ENCODE results near the gene PIAS1.
A peak's percentile ranks its signal among the peaks of the same experiment; 100 is the strongest.

Gene PIAS1

GRCh38 chr15:68015244-68015643 is 38.9 kb upstream of the PIAS1 start:
- H3K4me1 ChIP-seq (ENCODE audit: insufficient read depth, poor library complexity, severe bottlenecking): no peaks in the 10 kb centered on the region
- no peaks in the 10 kb centered on the region for H3K27me3 ChIP-seq (ENCODE audit: insufficient read depth, poor library complexity, severe bottlenecking)
- no peaks in the 10 kb centered on the region for H3K9me3 ChIP-seq (ENCODE audit: severe bottlenecking)
- no peak for TF ChIP-seq CTCF (IDR thresholded peaks at IDR 0.05; ENCODE audit: poor library complexity, severe bottlenecking)
- ATAC-seq (ENCODE audit: low read depth): no peak
- H3K36me3 ChIP-seq (ENCODE audit: low read depth): no peaks in the 10 kb centered on the region
- no peak for DNase-seq (ENCODE audit: low spot score)
- H3K4me3 ChIP-seq (ENCODE audit: severe bottlenecking): no peak overlapping the region
- H3K27ac ChIP-seq (ENCODE audit: poor library complexity, severe bottlenecking): no peak overlapping the region

GRCh38 chr15:68017201-68017600 is 36.9 kb upstream of the PIAS1 start:
- TF ChIP-seq CTCF (IDR thresholded peaks at IDR 0.05; ENCODE audit: poor library complexity, severe bottlenecking): no peak
- DNase-seq (ENCODE audit: low spot score) (no peak), ATAC-seq (ENCODE audit: low read depth) (peak; percentile 48; the same call in 1 of the 3 replicates)
- Histone ChIP-seq H3K27me3 (ENCODE audit: insufficient read depth, poor library complexity, severe bottlenecking) (no peaks in the 10 kb centered on the region), H3K27ac (ENCODE audit: poor library complexity, severe bottlenecking) (no peak overlapping the region), H3K4me3 (ENCODE audit: severe bottlenecking) (no peak overlapping the region), H3K9me3 (ENCODE audit: severe bottlenecking) (no peaks in the 10 kb centered on the region), H3K4me1 (ENCODE audit: insufficient read depth, poor library complexity, severe bottlenecking) (no peaks in the 10 kb centered on the region), H3K36me3 (ENCODE audit: low read depth) (no peaks in the 10 kb centered on the region)

GRCh38 chr15:68018797-68019444 is 35.2 kb upstream of the PIAS1 start:
- no peak for DNase-seq (ENCODE audit: low spot score)
- Histone ChIP-seq H3K36me3 (ENCODE audit: low read depth) (no peaks in the 10 kb centered on the region), H3K4me3 (ENCODE audit: severe bottlenecking) (no peak overlapping the region), H3K27me3 (ENCODE audit: insufficient read depth, poor library complexity, severe bottlenecking) (no peaks in the 10 kb centered on the region), H3K27ac (ENCODE audit: poor library complexity, severe bottlenecking) (no peak overlapping the region), H3K4me1 (ENCODE audit: insufficient read depth, poor library complexity, severe bottlenecking) (no peaks in the 10 kb centered on the region), H3K9me3 (ENCODE audit: severe bottlenecking) (no peaks in the 10 kb centered on the region)
- no peak for TF ChIP-seq CTCF (IDR thresholded peaks at IDR 0.05; ENCODE audit: poor library complexity, severe bottlenecking)
- ATAC-seq (ENCODE audit: low read depth): no peak

GRCh38 chr15:68019814-68020525 is 34.1 kb upstream of the PIAS1 start:
- TF ChIP-seq CTCF (IDR thresholded peaks at IDR 0.05; ENCODE audit: poor library complexity, severe bottlenecking): no peak
- no peaks in the 10 kb centered on the region for H3K36me3 ChIP-seq (ENCODE audit: low read depth)
- no peaks in the 10 kb centered on the region for H3K27me3 ChIP-seq (ENCODE audit: insufficient read depth, poor library complexity, severe bottlenecking)
- H3K9me3 ChIP-seq (ENCODE audit: severe bottlenecking): no peaks in the 10 kb centered on the region
- no peaks in the 10 kb centered on the region for H3K4me1 ChIP-seq (ENCODE audit: insufficient read depth, poor library complexity, severe bottlenecking)
- no peak overlapping the region for H3K27ac ChIP-seq (ENCODE audit: poor library complexity, severe bottlenecking)
- ATAC-seq (ENCODE audit: low read depth) (no peak), DNase-seq (ENCODE audit: low spot score) (no peak)
- no peak overlapping the region for H3K4me3 ChIP-seq (ENCODE audit: severe bottlenecking)

- Histone ChIP-seq H3K27me3 (ENCODE audit: insufficient read depth, poor library complexity, severe bottlenecking) (no peaks in the 10 kb centered on the region), H3K36me3 (ENCODE audit: low read depth) (no peaks in the 10 kb centered on the region), H3K4me1 (ENCODE audit: insufficient read depth, poor library complexity, severe bottlenecking) (no peaks in the 10 kb centered on the region), H3K9me3 (ENCODE audit: severe bottlenecking) (no peaks in the 10 kb centered on the region), H3K27ac (ENCODE audit: poor library complexity, severe bottlenecking) (no peak overlapping the region), H3K4me3 (ENCODE audit: severe bottlenecking) (no peak overlapping the region)
- DNase-seq (ENCODE audit: low spot score) (no peak), ATAC-seq (ENCODE audit: low read depth) (no peak)
- no peak for TF ChIP-seq CTCF (IDR thresholded peaks at IDR 0.05; ENCODE audit: poor library complexity, severe bottlenecking)
These were observed 33.4 kb upstream of the PIAS1 start for GRCh38 chr15:68020685-68021084.

Measured in RWPE2 (cell line).